GM19240 (cell line): ENCODE measurements around the gene SERF1A.
"Not testable (repeated sequence)": the region's sequence is repeated elsewhere in the genome, so short reads cannot be mapped to it uniquely, and the experiment has no call there.

Experiments
- DNase-seq: peaks from one replicate; pipeline ENCODE4 v3.0.0; 2011; ENCODE audit warnings: low spot score; ENCODE audit not compliant: insufficient read length

Gene SERF1A

DNA sequence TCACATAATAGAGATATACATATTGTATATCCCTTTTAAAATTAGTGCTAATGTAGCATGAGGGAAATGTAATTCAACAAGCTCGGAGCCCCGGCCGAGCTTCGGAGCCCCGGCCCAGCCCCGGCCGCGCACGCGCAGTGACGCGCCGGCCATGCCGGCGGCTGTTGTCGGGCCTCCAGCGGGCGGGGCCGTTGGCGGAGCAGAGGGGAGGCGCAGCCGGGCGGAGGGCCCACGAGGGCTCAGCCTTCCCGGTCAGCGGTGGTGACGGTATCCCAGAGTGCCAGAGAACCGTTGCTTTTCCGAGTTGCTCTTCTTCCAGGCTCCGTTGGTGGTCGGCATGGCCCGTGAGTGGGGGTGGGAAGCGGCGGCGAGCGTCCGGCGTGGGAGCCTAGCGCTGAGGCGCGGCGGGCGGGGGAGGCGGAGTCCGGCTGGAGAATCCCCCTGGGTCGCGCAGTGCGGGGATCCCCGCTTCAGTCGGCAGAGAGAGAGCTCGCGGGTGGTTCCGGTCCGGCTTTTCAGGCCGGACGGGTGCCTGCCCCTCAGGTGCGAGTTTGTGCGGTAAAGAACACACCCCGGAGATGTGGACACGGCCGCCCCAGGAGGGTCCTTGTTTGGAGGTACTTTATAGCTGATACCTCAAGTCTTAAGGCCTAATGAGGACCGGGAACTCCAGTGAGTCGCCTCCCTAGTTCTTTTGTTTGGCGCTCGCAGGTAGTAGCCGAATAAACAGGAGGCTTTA is at the start of gene SERF1A:
SERF1A (plus strand) TSS at position 137 of the 739 bp plus-strand sequence; CDS start at position 338, 201 bp downstream.
- not testable (repeated sequence) for DNase-seq

DNA sequence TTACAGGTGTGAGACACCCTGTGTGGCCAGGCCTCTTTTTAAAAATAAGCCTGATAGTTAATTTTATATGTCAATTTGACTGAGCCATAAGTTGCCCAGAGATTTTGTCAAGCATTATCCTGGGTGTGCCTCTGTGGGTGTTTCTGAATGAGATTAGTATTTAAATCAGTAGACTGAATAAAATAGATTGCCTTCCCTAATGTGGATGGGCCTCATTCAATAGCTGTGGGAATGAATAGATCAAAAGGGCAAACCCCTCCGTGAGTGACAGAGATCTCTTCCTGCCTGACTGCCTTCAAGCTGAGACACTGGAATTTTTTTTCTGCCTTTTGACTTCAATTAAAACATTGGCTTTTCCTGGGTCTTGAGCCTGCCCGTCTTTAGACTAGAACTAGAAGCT is 33.7 kb upstream of the SERF1A start:
- DNase-seq = not testable (repeated sequence)

- DNase-seq = not testable (repeated sequence)
Observed at GRCh38 chr5:70870626-70871025, 29.8 kb upstream of the SERF1A start.

GRCh38 chr5:70896076-70896475 is 4.4 kb upstream of the SERF1A start:
- DNase-seq = not testable (repeated sequence)

DNA sequence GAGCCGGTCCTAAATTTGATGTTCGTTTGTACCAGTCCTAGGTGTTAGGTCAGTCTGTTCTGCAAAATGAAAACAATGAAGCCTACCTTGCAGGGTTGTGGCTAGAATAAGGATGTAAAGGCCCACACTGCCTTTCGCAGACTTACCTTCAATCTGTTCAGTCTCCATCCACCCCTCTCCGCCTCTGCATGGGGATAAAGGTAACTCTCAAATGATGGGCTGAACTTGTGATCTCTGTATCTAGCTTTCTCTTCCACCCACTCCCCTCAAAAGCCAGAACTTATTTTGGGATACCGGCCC is 753 bp downstream of the SERF1A start:
- DNase-seq = not testable (repeated sequence)

DNA sequence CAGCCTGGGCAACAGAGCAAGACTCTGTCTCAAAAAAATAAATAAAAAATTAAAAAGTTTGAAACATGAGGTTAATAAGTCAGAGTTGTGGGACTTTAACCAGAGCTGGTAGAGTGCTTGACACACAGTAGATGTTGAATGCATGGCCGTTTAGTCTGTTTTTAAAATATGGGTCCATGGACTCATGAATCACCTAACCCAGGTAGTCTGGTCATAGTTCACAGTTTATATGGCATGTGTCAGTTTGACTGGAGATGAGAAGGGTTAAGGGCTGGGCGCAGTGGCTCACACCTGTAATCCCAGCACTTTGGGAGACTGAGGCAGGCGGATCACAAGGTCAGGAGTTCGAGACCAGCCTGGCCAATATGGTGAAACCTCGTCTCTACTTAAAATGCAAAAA is 6.2 kb downstream of the SERF1A start:
- DNase-seq = not testable (repeated sequence)

- not testable (repeated sequence) for DNase-seq
Observed at GRCh38 chr5:70916829-70917228, 16.4 kb downstream of the SERF1A start.

DNA sequence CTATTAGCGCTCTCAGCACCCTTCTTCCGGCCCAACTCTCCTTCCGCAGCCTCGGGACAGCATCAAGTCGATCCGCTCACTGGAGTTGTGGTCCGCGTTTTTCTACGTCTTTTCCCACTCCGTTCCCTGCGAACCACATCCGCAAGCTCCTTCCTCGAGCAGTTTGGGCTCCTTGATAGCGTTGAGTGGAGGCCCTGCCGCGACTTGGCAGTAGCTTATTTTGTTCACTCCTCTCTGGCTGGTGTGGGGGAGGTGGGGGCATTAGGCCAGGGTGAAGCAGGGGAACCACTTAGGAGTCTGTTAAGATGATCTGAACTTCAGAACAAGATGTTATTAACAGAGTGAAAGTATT is 24.7 kb downstream of the SERF1A start:
- not testable (repeated sequence) for DNase-seq

- DNase-seq = not testable (repeated sequence)
Observed at GRCh38 chr5:70931709-70932368, 31.4 kb downstream of the SERF1A start.

GRCh38 chr5:70932560-70932959 is 32.1 kb downstream of the SERF1A start:
- not testable (repeated sequence) for DNase-seq

DNA sequence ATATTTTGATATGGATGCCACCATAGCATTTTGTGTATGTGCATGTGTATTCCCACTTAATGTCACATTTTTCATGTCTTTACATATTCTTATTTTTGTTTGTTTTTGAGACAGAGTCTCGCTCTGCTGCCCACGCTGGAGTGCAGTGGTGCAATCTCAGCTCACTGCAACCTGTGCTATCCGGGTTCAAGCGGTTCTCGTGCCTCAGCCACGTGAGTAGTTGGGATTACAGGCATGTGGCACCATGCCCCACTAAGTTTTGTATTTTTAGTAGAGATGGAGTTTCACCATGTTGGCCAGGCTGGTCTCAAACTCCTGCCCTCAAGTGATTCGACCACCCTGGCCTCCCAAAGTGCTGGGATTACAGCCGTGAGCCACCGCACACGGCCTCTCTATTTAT is 52.6 kb downstream of the SERF1A start:
- not testable (repeated sequence) for DNase-seq
